Nephron progenitor cell (in vitro differentiated cells): Measurements from ENCODE around the gene CAMK1D.

Experiments
- DNase-seq: peaks from one replicate; pipeline ENCODE4 v3.0.0; 2021
- H3K27ac Mint-ChIP-seq: 2 replicates; pipeline ENCODE4 v1.8.0; 2021; ENCODE audit warnings: mild to moderate bottlenecking, moderate library complexity, mixed read lengths
- H3K27me3 Mint-ChIP-seq: 2 replicates; pipeline ENCODE4 v1.8.0; 2021; ENCODE audit warnings: mild to moderate bottlenecking, low read depth, mixed read lengths; ENCODE audit not compliant: poor library complexity
- H3K36me3 Mint-ChIP-seq: 2 replicates; pipeline ENCODE4 v1.8.0; 2021; ENCODE audit warnings: low read depth, mixed read lengths
- H3K4me1 Mint-ChIP-seq: 2 replicates; pipeline ENCODE4 v1.8.0; 2021; ENCODE audit warnings: mixed read lengths
- H3K4me3 Mint-ChIP-seq: 2 replicates; pipeline ENCODE4 v1.8.0; 2021; ENCODE audit warnings: mild to moderate bottlenecking, moderate library complexity, mixed read lengths
- H3K9me3 Mint-ChIP-seq: 2 replicates; pipeline ENCODE4 v1.8.0; 2021; ENCODE audit warnings: mild to moderate bottlenecking, moderate library complexity, mixed read lengths
- TF ChIP-seq, protein P1 (sequence below): fragments of 200-600 bp; sonication (generic); IDR thresholded peaks from 2 replicates; pipeline ENCODE4 v1.5.0; 2021; ENCODE audit warnings: antibody characterized with exemption

CAMK1D gene

DNA sequence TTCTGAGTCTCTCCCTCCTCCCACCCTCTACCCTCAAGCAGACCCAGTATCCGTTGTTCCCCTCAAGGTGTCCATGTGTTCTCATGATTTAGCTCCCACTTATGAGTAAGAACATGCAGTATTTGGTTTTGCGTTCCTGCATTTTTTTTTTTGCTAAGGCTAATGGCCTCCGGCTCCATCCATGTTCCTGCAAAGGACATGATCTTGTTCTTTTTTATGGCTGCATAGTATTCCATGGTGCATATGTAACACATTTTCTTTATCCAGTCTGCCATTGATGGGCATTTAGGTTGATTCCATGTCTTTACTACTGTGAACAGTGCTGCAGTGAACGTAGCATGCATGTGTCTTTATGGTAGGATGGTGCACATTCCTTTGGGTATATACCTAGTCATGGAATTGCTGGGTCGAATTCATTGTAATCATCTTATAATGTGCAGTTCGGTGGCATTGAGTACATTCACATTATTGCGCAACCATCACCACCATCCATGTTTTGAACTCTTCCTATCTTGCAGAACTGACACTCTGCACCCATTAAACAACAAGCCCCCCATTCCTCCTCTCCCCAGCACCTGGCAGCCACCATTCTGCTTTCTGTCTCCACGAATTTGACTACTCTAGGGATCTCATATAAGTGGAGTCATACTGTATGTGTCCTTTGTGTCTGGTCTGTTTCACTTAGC, 125.5 kb downstream of the CAMK1D start:
- Mint-ChIP-seq H3K27ac (no peak overlapping the region), H3K4me1 (peaks cover 21% of the 10 kb centered on the region), H3K9me3 (no peaks in the 10 kb centered on the region), H3K36me3 (no peaks in the 10 kb centered on the region), H3K4me3 (no peak overlapping the region), H3K27me3 (peaks cover 7% of the 10 kb centered on the region)
- DNase-seq = no peak
- TF ChIP-seq, protein P1, sequence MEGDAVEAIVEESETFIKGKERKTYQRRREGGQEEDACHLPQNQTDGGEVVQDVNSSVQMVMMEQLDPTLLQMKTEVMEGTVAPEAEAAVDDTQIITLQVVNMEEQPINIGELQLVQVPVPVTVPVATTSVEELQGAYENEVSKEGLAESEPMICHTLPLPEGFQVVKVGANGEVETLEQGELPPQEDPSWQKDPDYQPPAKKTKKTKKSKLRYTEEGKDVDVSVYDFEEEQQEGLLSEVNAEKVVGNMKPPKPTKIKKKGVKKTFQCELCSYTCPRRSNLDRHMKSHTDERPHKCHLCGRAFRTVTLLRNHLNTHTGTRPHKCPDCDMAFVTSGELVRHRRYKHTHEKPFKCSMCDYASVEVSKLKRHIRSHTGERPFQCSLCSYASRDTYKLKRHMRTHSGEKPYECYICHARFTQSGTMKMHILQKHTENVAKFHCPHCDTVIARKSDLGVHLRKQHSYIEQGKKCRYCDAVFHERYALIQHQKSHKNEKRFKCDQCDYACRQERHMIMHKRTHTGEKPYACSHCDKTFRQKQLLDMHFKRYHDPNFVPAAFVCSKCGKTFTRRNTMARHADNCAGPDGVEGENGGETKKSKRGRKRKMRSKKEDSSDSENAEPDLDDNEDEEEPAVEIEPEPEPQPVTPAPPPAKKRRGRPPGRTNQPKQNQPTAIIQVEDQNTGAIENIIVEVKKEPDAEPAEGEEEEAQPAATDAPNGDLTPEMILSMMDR = no peak

DNA sequence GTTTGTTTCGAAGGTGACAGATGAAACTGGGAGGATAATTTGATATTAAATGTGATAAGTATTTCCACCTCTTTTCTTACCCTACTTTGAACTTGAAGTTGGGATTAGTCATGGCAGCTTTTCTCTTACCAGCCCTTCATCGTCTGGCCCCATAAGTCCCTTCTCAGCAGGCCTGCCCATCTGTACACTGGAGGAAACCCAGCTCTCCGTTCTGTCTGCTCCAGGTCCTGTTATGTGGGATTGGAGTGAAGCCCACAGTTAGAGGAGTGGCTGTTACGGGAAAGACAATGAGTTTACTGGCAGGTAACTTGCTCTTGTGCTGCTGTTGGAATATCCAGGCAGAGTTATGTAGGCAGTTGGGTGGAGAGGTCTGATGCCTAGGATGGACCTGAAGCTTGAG, 127.3 kb downstream of the CAMK1D start:
- Mint-ChIP-seq H3K27ac (peak overlapping the region; percentile 17), H3K4me3 (no peak overlapping the region), H3K27me3 (peaks cover 7% of the 10 kb centered on the region), H3K9me3 (peaks cover 7% of the 10 kb centered on the region), H3K36me3 (no peaks in the 10 kb centered on the region), H3K4me1 (peaks cover 6% of the 10 kb centered on the region)
- no peak for DNase-seq
- TF ChIP-seq, protein P1 = no peak

DNA sequence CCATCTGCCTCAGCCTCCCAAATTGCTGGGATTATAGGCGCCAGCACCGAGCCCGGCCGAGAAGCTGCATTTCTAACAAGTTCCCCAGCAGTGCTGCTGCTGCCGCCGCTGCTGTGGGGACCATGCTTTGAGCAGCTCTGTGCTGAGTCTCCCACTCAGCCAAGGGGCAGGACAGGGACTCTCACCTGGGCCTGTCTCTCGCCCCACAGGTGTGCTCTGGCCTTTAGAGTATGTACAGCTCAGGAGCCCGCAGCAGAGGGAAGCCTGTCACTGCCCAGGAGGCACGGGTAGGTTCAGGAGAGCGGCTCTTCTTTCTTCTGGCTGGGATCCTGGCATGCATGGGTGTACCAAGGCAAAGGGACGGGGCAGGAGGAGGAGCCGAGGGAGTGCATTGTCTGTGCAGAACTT, 130.1 kb downstream of the CAMK1D start:
- DNase-seq = no peak
- Mint-ChIP-seq H3K27ac (no peak overlapping the region), H3K36me3 (no peaks in the 10 kb centered on the region), H3K4me3 (no peak overlapping the region), H3K27me3 (peaks cover 8% of the 10 kb centered on the region), H3K4me1 (peaks cover 23% of the 10 kb centered on the region), H3K9me3 (peaks cover 7% of the 10 kb centered on the region)
- TF ChIP-seq, protein P1 = no peak

DNA sequence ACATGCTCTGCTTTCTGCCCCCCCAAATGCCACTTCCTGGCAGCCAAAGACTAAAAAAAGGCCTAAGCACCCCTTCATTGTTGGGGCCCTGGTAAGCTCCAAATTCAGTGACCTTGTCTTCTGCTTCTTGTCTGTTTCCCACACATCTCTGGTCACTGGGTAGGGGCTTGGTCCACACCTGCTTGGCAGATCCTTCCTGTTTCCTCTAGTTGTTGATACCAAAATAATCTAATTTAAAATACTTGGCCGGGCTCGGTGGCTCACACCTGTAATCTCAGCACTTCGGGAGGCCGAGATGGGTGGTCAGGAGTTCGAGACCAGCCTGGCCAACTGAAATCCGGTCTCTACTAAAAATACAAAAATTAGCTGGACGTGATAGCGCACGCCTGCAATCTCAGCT, 130.6 kb downstream of the CAMK1D start:
- peaks cover 26% of the 10 kb centered on the region for H3K4me1 Mint-ChIP-seq
- no peak for DNase-seq
- peaks cover 7% of the 10 kb centered on the region for H3K9me3 Mint-ChIP-seq
- H3K27ac Mint-ChIP-seq = no peak overlapping the region
- H3K36me3 Mint-ChIP-seq = no peaks in the 10 kb centered on the region
- H3K4me3 Mint-ChIP-seq = no peak overlapping the region
- H3K27me3 Mint-ChIP-seq = peaks cover 8% of the 10 kb centered on the region
- TF ChIP-seq, protein P1 = no peak

DNA sequence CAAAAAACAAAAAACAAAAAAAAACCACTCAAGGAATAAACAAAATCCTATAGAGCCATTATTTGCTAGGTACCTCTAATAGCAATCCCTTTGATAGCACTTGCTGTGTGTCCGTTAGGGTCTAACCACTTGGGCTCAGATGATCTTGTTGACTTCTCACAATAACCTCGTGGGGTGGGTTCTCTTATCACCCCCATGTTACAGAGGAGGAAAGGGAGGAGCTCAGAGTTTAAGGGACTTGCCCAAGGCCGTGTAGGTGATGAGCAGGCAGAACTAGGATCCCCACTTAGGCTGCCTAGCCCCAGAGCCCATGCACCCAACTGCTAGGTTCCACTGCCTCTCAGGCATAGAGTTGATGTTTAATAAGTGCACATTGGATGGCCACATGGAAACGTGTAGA, 131.1 kb downstream of the CAMK1D start:
- H3K27me3 Mint-ChIP-seq = peaks cover 10% of the 10 kb centered on the region
- no peak overlapping the region for H3K4me3 Mint-ChIP-seq
- H3K36me3 Mint-ChIP-seq = no peaks in the 10 kb centered on the region
- peaks cover 31% of the 10 kb centered on the region for H3K4me1 Mint-ChIP-seq
- H3K9me3 Mint-ChIP-seq = peaks cover 7% of the 10 kb centered on the region
- TF ChIP-seq, protein P1 = no peak
- DNase-seq = no peak
- H3K27ac Mint-ChIP-seq = no peak overlapping the region

DNA sequence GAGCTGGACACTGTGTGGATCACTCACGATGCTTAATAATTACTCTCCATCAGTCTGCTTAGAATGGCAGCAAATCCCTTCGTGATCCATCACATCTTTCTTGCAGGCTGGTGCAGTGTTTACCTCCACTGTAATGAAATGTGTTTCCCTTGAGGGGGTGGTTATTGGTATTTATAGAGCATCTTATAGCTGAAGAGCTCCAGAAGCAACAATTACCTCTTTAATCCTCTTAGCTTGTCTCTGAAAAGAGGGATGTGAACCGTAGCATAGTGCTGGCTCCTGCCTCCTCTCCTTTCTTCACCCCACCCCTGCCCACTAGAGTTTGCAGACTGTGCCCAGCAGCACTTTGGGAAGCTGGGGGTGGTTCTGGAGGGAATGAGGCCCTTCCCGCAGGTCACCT, 132.6 kb downstream of the CAMK1D start:
- TF ChIP-seq, protein P1 = no peak
- H3K36me3 Mint-ChIP-seq = no peaks in the 10 kb centered on the region
- DNase-seq = no peak
- H3K27ac Mint-ChIP-seq = no peak overlapping the region
- peaks cover 7% of the 10 kb centered on the region for H3K9me3 Mint-ChIP-seq
- peaks cover 10% of the 10 kb centered on the region for H3K27me3 Mint-ChIP-seq
- no peak overlapping the region for H3K4me3 Mint-ChIP-seq
- peaks cover 35% of the 10 kb centered on the region for H3K4me1 Mint-ChIP-seq
